HEK293T (cell line): Measurements from ENCODE around the gene ABHD5.

Experiments
- CTCF ChIA-PET: fragments of 350-600 bp; formaldehyde crosslinking; extraction: SDS; loops from one replicate; lab custom pipeline; 2021; ENCODE audit warnings: antibody characterized with exemption, inconsistent platforms; lab: Yijun Ruan, JAX
- POLR2A ChIA-PET: fragments of 350-600 bp; formaldehyde crosslinking; extraction: SDS; loops from one replicate; lab custom pipeline; 2020; ENCODE audit warnings: antibody characterized with exemption, inconsistent platforms; lab: Yijun Ruan, JAX
- DNase-seq: peaks from one replicate; pipeline ENCODE4 v3.0.0; 2012; ENCODE audit warnings: mixed read lengths; ENCODE audit errors: extremely low spot score
- ARNT ChIP-seq: fragments of 450-650 bp; IDR thresholded peaks from 2 replicates; pipeline ENCODE4 v1.6.1; 2017; ENCODE audit warnings: mild to moderate bottlenecking
- BHLHE40 ChIP-seq: fragments of 450-650 bp; IDR thresholded peaks from 2 replicates; pipeline ENCODE4 v1.6.1; 2016; ENCODE audit warnings: mild to moderate bottlenecking, moderate library complexity, borderline replicate concordance
- CTBP1 ChIP-seq: fragments of 450-650 bp; IDR thresholded peaks from 2 replicates; pipeline ENCODE4 v1.6.1; 2016; ENCODE audit warnings: borderline replicate concordance
- ELF4 ChIP-seq: fragments of 450-650 bp; IDR thresholded peaks from 2 replicates; pipeline ENCODE4 v1.6.1; 2017; ENCODE audit warnings: antibody characterized with exemption
- FOXA1 ChIP-seq: fragments of 450-650 bp; IDR thresholded peaks from 2 replicates; pipeline ENCODE4 v1.6.1; 2016; ENCODE audit warnings: mild to moderate bottlenecking
- FOXK2 ChIP-seq: fragments of 450-650 bp; IDR thresholded peaks from 2 replicates; pipeline ENCODE4 v1.6.1; 2016; ENCODE audit warnings: mild to moderate bottlenecking
- FOXM1 ChIP-seq: fragments of 450-650 bp; IDR thresholded peaks from 2 replicates; pipeline ENCODE4 v1.6.1; 2017; ENCODE audit warnings: mild to moderate bottlenecking, borderline replicate concordance
- HDGF ChIP-seq: fragments of 450-650 bp; IDR thresholded peaks from 2 replicates; pipeline ENCODE4 v1.6.1; 2017; ENCODE audit warnings: antibody characterized with exemption, borderline replicate concordance
- L3MBTL2 ChIP-seq: fragments of 450-650 bp; conservative IDR thresholded peaks from 2 replicates; pipeline ENCODE4 v1.6.1; 2016; ENCODE audit warnings: mild to moderate bottlenecking
- LEF1 ChIP-seq: fragments of 450-650 bp; IDR thresholded peaks from 2 replicates; pipeline ENCODE4 v1.6.1; 2017; ENCODE audit warnings: mild to moderate bottlenecking, borderline replicate concordance
- NFRKB ChIP-seq: fragments of 450-650 bp; IDR thresholded peaks from 2 replicates; pipeline ENCODE4 v1.6.1; 2016; ENCODE audit warnings: mild to moderate bottlenecking, moderate library complexity
- PKNOX1 ChIP-seq: fragments of 450-650 bp; IDR thresholded peaks from 2 replicates; pipeline ENCODE4 v1.6.1; 2016
- SP1 ChIP-seq: fragments of 450-650 bp; IDR thresholded peaks from 2 replicates; pipeline ENCODE4 v1.6.1; 2017
- SUZ12 ChIP-seq: fragments of 450-650 bp; IDR thresholded peaks from 2 replicates; pipeline ENCODE4 v1.6.1; 2016; ENCODE audit warnings: mild to moderate bottlenecking
- TARDBP ChIP-seq: fragments of 450-650 bp; IDR thresholded peaks from 2 replicates; pipeline ENCODE4 v1.6.1; 2016
- ZNF384 ChIP-seq: fragments of 450-650 bp; IDR thresholded peaks from 2 replicates; pipeline ENCODE4 v1.6.1; 2016

ABHD5 gene

GRCh38 chr3:43690400-43691119, at the start of gene ABHD5:
Gene ABHD5 (plus strand): TSS chr3:43690938. CDS start chr3:43690993, 55 bp downstream.
- DNase-seq, result peak; percentile 96
- POLR2A ChIA-PET, result interaction anchor here (1.8 kb wide), 1 partner anchor 69 kb away, joined by 5 read pairs; the partner anchor contains the start of gene ANO10
- CTCF ChIA-PET, result no interaction called here

DNA sequence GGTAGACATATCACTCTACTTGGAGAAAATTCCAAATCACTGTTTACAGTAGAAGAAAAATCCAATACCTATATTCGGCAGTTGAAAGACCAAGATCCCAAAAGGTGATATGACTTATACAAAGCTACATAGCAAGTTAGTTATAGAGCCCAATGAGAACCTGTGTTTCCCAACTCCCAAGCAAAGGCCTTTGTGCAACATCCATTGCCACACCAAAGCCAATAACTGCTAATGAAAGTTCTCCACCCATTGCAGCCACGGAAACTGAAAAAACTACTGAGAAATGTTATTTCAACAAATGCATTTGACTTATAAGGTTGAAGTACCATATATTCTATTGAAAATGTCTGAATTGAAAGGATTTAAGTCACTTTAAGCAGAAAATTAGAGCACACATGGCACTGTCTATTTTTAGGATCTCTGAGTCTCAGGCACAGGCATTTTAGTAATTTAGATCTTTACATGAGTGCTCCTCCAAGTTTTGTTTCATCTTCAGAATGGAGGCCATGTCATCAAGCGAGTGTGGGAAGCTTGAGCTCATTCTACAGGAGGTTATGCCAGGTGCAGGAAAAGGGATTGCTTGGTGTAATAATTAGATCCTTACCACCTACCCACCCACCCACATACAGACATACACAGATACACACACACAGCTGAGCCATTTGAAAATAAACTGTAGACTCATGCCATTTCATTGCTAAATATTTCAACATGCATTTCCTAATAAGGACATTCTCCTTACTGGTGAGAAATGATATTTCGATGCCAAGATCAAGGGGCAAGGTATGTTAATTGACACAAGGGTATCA, 49.2 kb upstream of the ABHD5 start:
- ChIA-PET POLR2A (no interaction called here), CTCF (no interaction called here)
- no peak for DNase-seq
- TF ChIP-seq FOXK2, result no peak
- TF ChIP-seq SP1, result no peak
- TF ChIP-seq ELF4, result no peak
- no peak for TF ChIP-seq PKNOX1
- no peak for TF ChIP-seq BHLHE40
- TF ChIP-seq ARNT, result no peak
- TF ChIP-seq CTBP1, result no peak
- TF ChIP-seq NFRKB, result no peak
- no peak for TF ChIP-seq L3MBTL2
- TF ChIP-seq HDGF, result no peak
- no peak for TF ChIP-seq SUZ12
- no peak for TF ChIP-seq FOXM1
- no peak for TF ChIP-seq FOXA1
- no peak for TF ChIP-seq LEF1
- TF ChIP-seq TARDBP, result no peak
- no peak for TF ChIP-seq ZNF384

More at GRCh38 chr3:43690400-43691119, at the start of gene ABHD5:
- no peak for TF ChIP-seq FOXM1
- TF ChIP-seq TARDBP, result no peak
- no peak for TF ChIP-seq FOXA1
- no peak for TF ChIP-seq ZNF384
- TF ChIP-seq HDGF, result no peak; the same call in 1 of the 2 replicates
- TF ChIP-seq BHLHE40, result no peak
- TF ChIP-seq ELF4, result peak; percentile 75; the same call in 1 of the 2 replicates
- TF ChIP-seq L3MBTL2, result peak; percentile 99
- no peak for TF ChIP-seq SUZ12
- TF ChIP-seq ARNT, result no peak
- no peak for TF ChIP-seq FOXK2
- peak; percentile 35 for TF ChIP-seq PKNOX1
- TF ChIP-seq SP1, result no peak

DNA sequence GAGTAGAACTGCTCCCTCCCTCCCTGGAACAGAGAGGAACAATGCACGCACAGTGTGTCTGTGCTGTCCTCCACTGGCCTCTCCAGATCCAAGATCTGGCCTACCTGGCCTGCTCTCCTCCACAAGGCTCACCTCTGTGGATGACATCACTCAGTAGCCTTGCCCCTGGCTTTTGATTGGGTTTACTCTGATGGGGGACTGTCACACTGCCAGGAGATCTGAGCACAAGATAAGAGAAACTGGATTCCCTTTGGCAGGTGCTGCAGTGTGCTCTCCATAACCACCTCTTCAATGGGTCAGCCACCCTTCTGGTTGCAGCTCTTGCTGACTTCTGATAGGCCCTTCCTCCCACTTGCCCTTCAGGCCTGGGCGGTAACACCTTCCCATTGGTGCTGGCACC, 46.3 kb upstream of the ABHD5 start:
- ChIA-PET POLR2A (interaction anchor here (0.7 kb wide), 1 partner anchor 109 kb away, joined by 3 read pairs; no protein-coding TSS in a partner anchor), CTCF (no interaction called here)
- no peak for TF ChIP-seq ARNT
- TF ChIP-seq L3MBTL2, result no peak
- no peak for TF ChIP-seq FOXM1
- TF ChIP-seq SUZ12, result no peak
- DNase-seq, result no peak

- POLR2A ChIA-PET, result no interaction called here
- DNase-seq, result no peak
- CTCF ChIA-PET, result no interaction called here
- TF ChIP-seq NFRKB (no peak), SP1 (no peak), PKNOX1 (no peak), BHLHE40 (no peak), CTBP1 (no peak), FOXA1 (no peak), ELF4 (no peak), HDGF (no peak), FOXM1 (no peak), ARNT (no peak), ZNF384 (no peak), TARDBP (no peak), SUZ12 (no peak), LEF1 (no peak), L3MBTL2 (no peak), FOXK2 (no peak)
These were observed 43.2 kb upstream of the ABHD5 start for GRCh38 chr3:43647331-43648166.

DNA sequence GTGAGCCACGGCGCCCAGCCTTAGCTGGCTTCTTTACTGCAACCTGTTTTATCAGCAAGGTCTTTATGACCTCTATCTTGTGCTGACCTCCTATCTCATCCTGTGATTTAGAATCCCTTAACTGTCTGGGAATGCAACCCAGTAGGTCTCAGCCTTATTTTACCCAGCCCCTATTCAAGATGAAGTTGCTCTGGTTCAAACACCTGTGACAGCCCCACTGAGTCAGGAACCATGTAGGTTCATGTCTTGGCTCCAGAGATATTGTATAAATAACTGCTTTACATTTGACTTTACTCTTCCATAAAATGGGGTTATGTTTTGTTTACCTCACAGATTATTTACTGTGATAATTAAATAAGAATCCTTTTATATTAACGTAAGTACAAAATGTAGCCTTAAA, 41.8 kb upstream of the ABHD5 start:
- POLR2A ChIA-PET, result no interaction called here
- no peak for DNase-seq
- CTCF ChIA-PET, result no interaction called here
- no peak for TF ChIP-seq SP1
- TF ChIP-seq BHLHE40, result no peak
- no peak for TF ChIP-seq PKNOX1
- TF ChIP-seq FOXM1, result no peak
- TF ChIP-seq FOXK2, result no peak
- no peak for TF ChIP-seq L3MBTL2
- TF ChIP-seq LEF1, result no peak
- TF ChIP-seq HDGF, result no peak
- TF ChIP-seq TARDBP, result no peak
- no peak for TF ChIP-seq NFRKB
- no peak for TF ChIP-seq ELF4
- no peak for TF ChIP-seq CTBP1
